ENCODE results near the gene NPAS2.

The NPAS2 gene

GRCh38 chr2:100856732-100857131, 36.8 kb downstream of the NPAS2 start:
- no peak for DNase-seq

GRCh38 chr2:100857341-100857740, 37.4 kb downstream of the NPAS2 start:
- no peak for DNase-seq

- no peak for DNase-seq
Observed at GRCh38 chr2:100857915-100858314, 38.0 kb downstream of the NPAS2 start.

GRCh38 chr2:100859902-100860301, 40.0 kb downstream of the NPAS2 start:
- no peak for DNase-seq

GRCh38 chr2:100861340-100861739, 41.4 kb downstream of the NPAS2 start:
- DNase-seq, result no peak

GRCh38 chr2:100862081-100862480, 42.1 kb downstream of the NPAS2 start:
- no peak for DNase-seq

- DNase-seq, result no peak
Observed at GRCh38 chr2:100865816-100866460, 46.0 kb downstream of the NPAS2 start.

- DNase-seq, result no peak
Observed at GRCh38 chr2:100868083-100868482, 48.1 kb downstream of the NPAS2 start.

- no peak for DNase-seq
Observed at GRCh38 chr2:100869120-100869519, 49.2 kb downstream of the NPAS2 start.

- DNase-seq, result peak in 1 of 2 experiments; percentile 30
Observed at GRCh38 chr2:100870652-100871531, 51.0 kb downstream of the NPAS2 start.

GRCh38 chr2:100875516-100876230, 55.7 kb downstream of the NPAS2 start:
- DNase-seq, result no peak

GRCh38 chr2:100876231-100876860, 56.4 kb downstream of the NPAS2 start:
- DNase-seq, result no peak

GRCh38 chr2:100877555-100877954, 57.6 kb downstream of the NPAS2 start:
- DNase-seq, result no peak

- peak in 1 of 2 experiments; percentile 30 for DNase-seq
Observed at GRCh38 chr2:100878000-100878791, 58.3 kb downstream of the NPAS2 start.

- DNase-seq, result no peak
Observed at GRCh38 chr2:100879296-100879695, 59.4 kb downstream of the NPAS2 start.

GRCh38 chr2:100880036-100880435, 60.1 kb downstream of the NPAS2 start:
- DNase-seq, result no peak

- DNase-seq, result no peak
Observed at GRCh38 chr2:100880730-100881129, 60.8 kb downstream of the NPAS2 start.

- peak; percentile 65 to 71 for DNase-seq
Observed at GRCh38 chr2:100882645-100883613, 63.0 kb downstream of the NPAS2 start.

- no peak for DNase-seq
Observed at GRCh38 chr2:100884145-100884621, 64.2 kb downstream of the NPAS2 start.

GRCh38 chr2:100886085-100886484, 66.1 kb downstream of the NPAS2 start:
- peak; percentile 70 to 74 for DNase-seq
